Vagina (tissue), 2 donors: ENCODE measurements around the gene NAV2.

ENCODE experiments used
- CTCF ChIP-seq, 3 experiments: fragments of 450-650 bp in 2 of 3; fragments of 200-600 bp in 1 of 3; sonication (generic) in 1 of 3; IDR thresholded peaks; one replicate each; pipeline ENCODE4 v1.5.1; 2017 to 2019; ENCODE audit warnings: antibody characterized with exemption in 3 of 3, mild to moderate bottlenecking in 2 of 3, moderate library complexity in 2 of 3
- POLR2A ChIP-seq, 2 donors: fragments of 450-650 bp; IDR thresholded peaks; one replicate each; pipeline ENCODE4 v1.6.1; 2017; ENCODE audit warnings: antibody characterized with exemption in 2 of 2, mild to moderate bottlenecking in 2 of 2, moderate library complexity in 2 of 2
- POLR2AphosphoS5 ChIP-seq, 2 donors: sonication (generic); formaldehyde crosslinking; IDR thresholded peaks; one replicate each; pipeline ENCODE4 v1.9.0; 2017; ENCODE audit warnings: antibody characterized with exemption in 2 of 2, mild to moderate bottlenecking in 2 of 2, low read depth in 1 of 2; ENCODE audit not compliant: insufficient read depth in 1 of 2

- TF ChIP-seq CTCF (IDR thresholded peaks at IDR 0.05) = no peak
- no peak for TF ChIP-seq POLR2AphosphoS5 (IDR thresholded peaks at IDR 0.05; ENCODE audit: insufficient read depth in 1 of 2, low read depth in 1 of 2)
- no peak for TF ChIP-seq POLR2A (IDR thresholded peaks at IDR 0.05)
These were observed 141.3 kb downstream of the NAV2 start for GRCh38 chr11:19853920-19854319.
